ENCODE results near the gene RBMS3.

The RBMS3 gene

DNA sequence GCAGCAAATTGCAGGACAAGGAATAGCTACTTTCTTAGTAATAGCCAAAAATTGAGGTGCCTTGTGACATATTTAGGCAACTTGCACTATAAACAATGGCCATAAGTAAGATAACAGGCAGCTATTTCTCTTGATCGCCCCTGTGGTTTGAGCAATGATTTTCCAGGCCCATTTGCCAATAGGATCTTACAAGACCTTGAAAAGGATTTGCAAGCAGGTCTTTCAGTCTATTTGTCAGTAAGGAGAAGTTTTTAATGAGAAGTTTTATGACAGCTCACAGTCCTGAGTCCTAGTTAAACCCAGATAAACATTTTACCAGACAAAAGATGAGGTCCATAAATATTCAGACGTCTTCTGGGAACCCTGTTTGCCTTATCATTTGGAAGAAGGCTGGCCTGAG lies 645.5 kb downstream of the RBMS3 start:
- no peak for DNase-seq (ENCODE audit: low read depth in 3 of 3, low spot score in 1 of 3)

GRCh38 chr3:29932696-29933325 lies 651.9 kb downstream of the RBMS3 start:
- DNase-seq (ENCODE audit: low read depth in 3 of 3, low spot score in 1 of 3): no peak

- DNase-seq (ENCODE audit: low read depth in 3 of 3, low spot score in 1 of 3): no peak
Observed at GRCh38 chr3:29933802-29934490, 653.1 kb downstream of the RBMS3 start.

- DNase-seq (ENCODE audit: low read depth in 3 of 3, low spot score in 1 of 3): no peak
Observed at GRCh38 chr3:29934751-29935150, 653.9 kb downstream of the RBMS3 start.

- DNase-seq (ENCODE audit: low read depth in 3 of 3, low spot score in 1 of 3): no peak
Observed at GRCh38 chr3:29936054-29936453, 655.2 kb downstream of the RBMS3 start.

DNA sequence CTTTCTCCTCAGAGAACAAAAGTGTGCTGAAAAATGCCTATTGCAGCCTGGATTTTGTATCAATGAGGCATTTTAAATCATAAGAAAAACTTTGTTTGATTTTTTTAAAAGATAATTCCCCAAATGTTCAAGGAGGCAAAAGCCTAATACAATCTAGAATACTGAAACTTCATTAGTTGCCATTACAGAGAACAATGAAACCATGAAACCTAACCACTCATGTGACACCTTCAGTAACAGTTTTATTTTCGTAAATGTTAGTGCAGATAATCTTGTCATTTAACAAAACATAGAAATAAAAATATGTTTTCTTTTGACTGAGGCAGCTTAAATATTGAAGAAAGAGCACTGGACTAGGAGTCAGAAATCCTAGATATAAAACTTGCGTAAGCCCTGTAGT lies 655.9 kb downstream of the RBMS3 start:
- no peak for DNase-seq (ENCODE audit: low read depth in 3 of 3, low spot score in 1 of 3)

DNA sequence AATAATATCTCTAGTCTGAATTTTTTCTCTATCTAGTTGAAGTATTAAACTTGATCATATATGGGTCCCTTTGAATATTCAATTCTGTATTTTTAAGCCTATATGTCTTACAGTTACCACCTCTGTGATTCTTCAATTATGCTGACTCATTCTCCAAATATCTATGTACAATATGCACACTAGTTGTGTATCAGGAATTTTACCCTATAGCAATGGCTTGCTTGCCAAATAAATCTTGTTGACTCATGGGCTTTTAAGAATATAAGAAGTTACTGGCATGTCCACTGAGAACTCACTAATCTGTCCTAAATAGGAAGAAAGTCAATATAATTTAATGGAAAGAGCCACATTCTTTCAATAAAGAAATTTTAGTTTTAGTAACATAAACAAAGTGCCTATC lies 656.3 kb downstream of the RBMS3 start:
- no peak for DNase-seq (ENCODE audit: low read depth in 3 of 3, low spot score in 1 of 3)

- DNase-seq (ENCODE audit: low read depth in 3 of 3, low spot score in 1 of 3): no peak
Observed at GRCh38 chr3:29940759-29941323, 660.0 kb downstream of the RBMS3 start.

- DNase-seq (ENCODE audit: low read depth in 3 of 3, low spot score in 1 of 3): no peak
Observed at GRCh38 chr3:29942297-29942696, 661.4 kb downstream of the RBMS3 start.

GRCh38 chr3:29949131-29949530 lies 668.3 kb downstream of the RBMS3 start:
- DNase-seq (ENCODE audit: low read depth in 3 of 3, low spot score in 1 of 3): no peak

GRCh38 chr3:29949940-29950616 lies 669.2 kb downstream of the RBMS3 start:
- DNase-seq (ENCODE audit: low read depth in 3 of 3, low spot score in 1 of 3): no peak

DNA sequence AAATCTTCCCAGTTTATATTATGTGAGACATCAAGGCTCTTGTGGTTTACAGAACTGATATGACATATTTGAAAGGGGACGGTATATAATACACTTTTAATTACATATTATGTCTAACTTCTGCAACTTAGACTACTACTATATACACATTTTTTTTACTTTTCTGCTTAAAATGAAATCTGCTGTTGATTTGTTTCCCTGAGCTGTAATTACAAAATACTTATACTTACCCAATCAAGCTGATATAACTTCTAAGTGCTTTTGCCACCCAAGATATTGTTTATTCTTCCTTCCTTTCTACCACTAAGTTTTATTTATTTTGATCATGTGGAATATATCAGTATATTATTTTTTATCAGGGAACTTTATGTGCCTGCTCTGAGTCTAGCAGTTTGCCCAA lies 671.6 kb downstream of the RBMS3 start:
- no peak for DNase-seq (ENCODE audit: low read depth in 3 of 3, low spot score in 1 of 3)

- DNase-seq (ENCODE audit: low read depth in 3 of 3, low spot score in 1 of 3): no peak
Observed at GRCh38 chr3:29955413-29955812, 674.5 kb downstream of the RBMS3 start.

- no peak for DNase-seq (ENCODE audit: low read depth in 3 of 3, low spot score in 1 of 3)
Observed at GRCh38 chr3:29958816-29959215, 677.9 kb downstream of the RBMS3 start.

- no peak for DNase-seq (ENCODE audit: low read depth in 3 of 3, low spot score in 1 of 3)
Observed at GRCh38 chr3:29971895-29972294, 691.0 kb downstream of the RBMS3 start.

GRCh38 chr3:29972320-29972993 lies 691.6 kb downstream of the RBMS3 start:
- DNase-seq (ENCODE audit: low read depth in 3 of 3, low spot score in 1 of 3): no peak

DNA sequence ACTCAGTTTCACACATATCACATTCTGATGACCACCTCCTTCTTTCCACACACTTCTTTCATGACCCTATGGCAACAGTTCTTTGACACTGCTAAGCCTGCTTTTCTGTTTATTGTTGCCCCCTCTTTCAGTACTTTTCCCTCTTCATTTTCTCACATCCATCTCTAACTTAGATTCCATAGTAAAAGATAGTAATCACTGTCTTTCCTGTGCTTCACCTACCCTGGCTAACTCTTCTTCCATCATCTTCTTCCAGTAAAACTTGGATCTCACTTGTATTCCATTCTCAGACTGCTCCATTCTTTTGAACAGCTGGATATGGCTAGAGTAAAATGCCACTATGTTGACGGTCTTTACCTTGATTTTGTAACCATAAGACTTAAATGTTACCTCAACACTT lies 692.9 kb downstream of the RBMS3 start:
- DNase-seq (ENCODE audit: low read depth in 3 of 3, low spot score in 1 of 3): no peak

DNA sequence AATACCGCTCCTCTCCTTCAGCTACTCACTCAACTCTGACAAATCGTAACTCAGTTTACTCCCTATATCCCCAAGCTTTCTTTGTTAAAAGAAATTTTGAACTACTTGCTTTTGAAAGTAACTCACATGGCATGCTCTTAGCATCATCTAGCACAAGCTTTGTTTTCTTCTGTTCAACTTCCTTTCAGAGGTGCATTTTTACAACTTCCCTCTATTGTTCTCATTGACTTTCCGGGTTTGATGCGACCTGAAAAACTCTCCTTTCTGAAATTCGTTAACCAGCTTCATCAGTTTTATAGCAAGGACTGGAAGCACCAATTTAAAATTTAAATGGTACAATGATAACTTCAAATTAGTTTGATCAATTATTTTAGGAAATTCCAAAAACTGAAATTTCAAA lies 696.0 kb downstream of the RBMS3 start:
- no peak for DNase-seq (ENCODE audit: low read depth in 3 of 3, low spot score in 1 of 3)

GRCh38 chr3:29977360-29977759 lies 696.5 kb downstream of the RBMS3 start:
- no peak for DNase-seq (ENCODE audit: low read depth in 3 of 3, low spot score in 1 of 3)

GRCh38 chr3:29978036-29978435 lies 697.2 kb downstream of the RBMS3 start:
- no peak for DNase-seq (ENCODE audit: low read depth in 3 of 3, low spot score in 1 of 3)

GRCh38 chr3:29991198-29991597 lies 710.3 kb downstream of the RBMS3 start:
- DNase-seq (ENCODE audit: low read depth in 3 of 3, low spot score in 1 of 3): no peak

DNA sequence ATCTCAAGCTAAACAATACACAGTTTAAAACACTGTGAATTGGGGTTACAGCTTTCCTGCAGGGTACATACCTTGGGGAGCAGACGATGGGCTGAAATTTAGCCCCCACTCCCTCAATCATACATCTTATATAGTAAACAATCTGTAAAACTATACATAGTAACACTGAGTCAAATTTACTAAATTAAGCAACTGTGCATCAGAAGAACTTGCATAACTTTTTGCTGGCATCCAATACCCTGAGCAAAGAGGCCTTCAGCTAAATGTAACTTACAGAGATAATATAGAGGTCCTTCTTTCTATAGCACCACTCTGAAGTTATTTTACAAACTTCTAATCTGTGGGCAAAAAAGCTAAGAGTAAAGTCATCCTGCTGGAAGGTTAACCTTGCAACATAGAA lies 721.9 kb downstream of the RBMS3 start:
- no peak for DNase-seq (ENCODE audit: low read depth in 3 of 3, low spot score in 1 of 3)
